Prostate gland (tissue), 2 donors: Measurements from ENCODE around the gene AQP12B. TPM values are rescaled to one million over a fixed set of nuclear protein-coding genes. Genes with fewer than 3 reads are reported as not detected.

Experiments
- DNase-seq: peaks from one replicate; pipeline ENCODE4 v3.0.0-alpha.2; 2019; ENCODE audit warnings: low spot score
- H3K27ac ChIP-seq, 2 donors: fragments of 200-600 bp; sonication (generic); 2 replicates each; pipeline ENCODE4 v1.5.1; 2017 to 2019
- H3K27me3 ChIP-seq: fragments of 200-600 bp; sonication (generic); replicated peaks from 2 replicates; pipeline ENCODE4 v1.5.1; 2019; ENCODE audit not compliant: insufficient read depth
- H3K36me3 ChIP-seq, 2 donors: fragments of 200-600 bp; sonication (generic); 1 replicate in 1 of 2; 2 replicates in 1 of 2; pipeline versions ENCODE4 v1.5.1 to v1.8.1; 2017 to 2019
- H3K4me1 ChIP-seq: fragments of 200-600 bp; sonication (generic); replicated peaks from 2 replicates; pipeline ENCODE4 v1.5.1; 2019
- H3K4me3 ChIP-seq, 2 donors: fragments of 200-600 bp; sonication (generic); 2 replicates each; pipeline ENCODE4 v1.5.1; 2017 to 2019
- H3K9me3 ChIP-seq: fragments of 200-600 bp; sonication (generic); 2 replicates; pipeline ENCODE4 v1.5.1; 2017
- POLR2A ChIP-seq: fragments of 450-650 bp; IDR thresholded peaks from one replicate; pipeline ENCODE4 v1.6.1; 2016; ENCODE audit warnings: antibody characterized with exemption, mild to moderate bottlenecking
- POLR2AphosphoS5 ChIP-seq: sonication (generic); formaldehyde crosslinking; IDR thresholded peaks from one replicate; pipeline ENCODE4 v1.6.1; 2017; ENCODE audit warnings: antibody characterized with exemption
- WGBS: methylation state at CpG from one replicate; pipeline ENCODE4 v1.1.5; 2018; 5-methylcytosine and 5-hydroxymethylcytosine counted together
- intact Hi-C: fragments of 100-400 bp; cut with DNase I; formaldehyde crosslinking; loops from one replicate; pipeline ENCODE4 v1.14.2; 2022
- total RNA-seq, 2 donors: library from RNA; depleted of rRNA; stranded (reverse); fragments of >200 nt; gene quantifications; one replicate each; pipeline ENCODE4 v1.1.0, GENCODE V29; 2016
- TF ChIP-seq, protein P1 (sequence below), 4 experiments: fragments of 200-600 bp in 2 of 4; fragments of 450-650 bp in 2 of 4; sonication (generic) in 2 of 4; IDR thresholded peaks; 1 replicate in 3 of 4; 2 replicates in 1 of 4; pipeline ENCODE4 v1.5.1; 2016 to 2019; ENCODE audit warnings: antibody characterized with exemption in 4 of 4, mild to moderate bottlenecking in 2 of 4, moderate library complexity in 2 of 4

The AQP12B gene
- total RNA-seq, 2 donors from 2014 or later, result not detected

DNA sequence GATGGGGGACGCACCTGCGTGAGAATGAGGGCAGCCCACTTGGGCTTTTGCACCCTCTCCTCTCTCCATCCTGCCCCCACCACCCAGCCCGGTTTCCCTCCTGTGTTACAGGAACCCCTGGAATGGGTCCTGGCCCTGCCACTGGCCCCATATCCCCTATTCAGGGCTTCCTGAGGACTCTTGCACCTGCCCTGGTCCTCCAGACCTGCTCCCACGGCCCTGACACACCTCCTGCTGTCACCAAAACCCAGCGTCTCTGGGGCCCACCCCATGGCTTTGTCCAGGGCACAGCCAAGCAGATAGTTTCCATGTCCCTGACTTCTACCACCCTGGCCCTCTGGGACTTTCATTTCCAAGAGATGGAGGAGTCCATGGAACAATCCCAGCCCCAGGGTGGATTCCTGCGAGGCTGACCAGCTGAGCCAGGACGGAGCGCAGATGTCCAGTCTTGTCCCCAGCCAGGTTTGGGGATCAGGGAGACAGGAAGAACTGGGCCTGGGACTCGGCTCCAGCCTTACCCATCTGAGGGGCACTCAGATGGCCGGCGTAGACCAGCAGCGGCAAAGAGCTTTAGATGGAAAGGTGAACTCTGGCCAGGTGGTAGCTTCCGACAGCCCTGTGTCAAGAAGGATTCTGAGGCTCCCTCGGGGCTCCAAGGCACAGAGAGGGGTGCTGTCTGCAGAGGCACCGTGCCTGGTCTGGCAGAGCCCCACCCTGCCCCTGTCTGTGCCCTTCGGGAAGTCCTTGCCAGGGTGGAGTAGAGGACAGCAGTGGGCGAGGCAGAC is 45.4 kb downstream of the AQP12B start:
- Histone ChIP-seq H3K36me3 (no peaks in the 10 kb centered on the region), H3K27ac (no peak overlapping the region), H3K4me1 (no peaks in the 10 kb centered on the region), H3K27me3 (no peaks in the 10 kb centered on the region), H3K9me3 (no peaks in the 10 kb centered on the region), H3K4me3 (no peak overlapping the region)
- TF ChIP-seq POLR2A (no peak), POLR2AphosphoS5 (no peak)
- TF ChIP-seq, protein P1, sequence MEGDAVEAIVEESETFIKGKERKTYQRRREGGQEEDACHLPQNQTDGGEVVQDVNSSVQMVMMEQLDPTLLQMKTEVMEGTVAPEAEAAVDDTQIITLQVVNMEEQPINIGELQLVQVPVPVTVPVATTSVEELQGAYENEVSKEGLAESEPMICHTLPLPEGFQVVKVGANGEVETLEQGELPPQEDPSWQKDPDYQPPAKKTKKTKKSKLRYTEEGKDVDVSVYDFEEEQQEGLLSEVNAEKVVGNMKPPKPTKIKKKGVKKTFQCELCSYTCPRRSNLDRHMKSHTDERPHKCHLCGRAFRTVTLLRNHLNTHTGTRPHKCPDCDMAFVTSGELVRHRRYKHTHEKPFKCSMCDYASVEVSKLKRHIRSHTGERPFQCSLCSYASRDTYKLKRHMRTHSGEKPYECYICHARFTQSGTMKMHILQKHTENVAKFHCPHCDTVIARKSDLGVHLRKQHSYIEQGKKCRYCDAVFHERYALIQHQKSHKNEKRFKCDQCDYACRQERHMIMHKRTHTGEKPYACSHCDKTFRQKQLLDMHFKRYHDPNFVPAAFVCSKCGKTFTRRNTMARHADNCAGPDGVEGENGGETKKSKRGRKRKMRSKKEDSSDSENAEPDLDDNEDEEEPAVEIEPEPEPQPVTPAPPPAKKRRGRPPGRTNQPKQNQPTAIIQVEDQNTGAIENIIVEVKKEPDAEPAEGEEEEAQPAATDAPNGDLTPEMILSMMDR (IDR thresholded peaks at IDR 0.05), result no peak
- intact Hi-C loops, result no loop called here
- 82% methylated on average over 17 of the region's 17 CpGs for WGBS
- DNase-seq, result no peak

DNA sequence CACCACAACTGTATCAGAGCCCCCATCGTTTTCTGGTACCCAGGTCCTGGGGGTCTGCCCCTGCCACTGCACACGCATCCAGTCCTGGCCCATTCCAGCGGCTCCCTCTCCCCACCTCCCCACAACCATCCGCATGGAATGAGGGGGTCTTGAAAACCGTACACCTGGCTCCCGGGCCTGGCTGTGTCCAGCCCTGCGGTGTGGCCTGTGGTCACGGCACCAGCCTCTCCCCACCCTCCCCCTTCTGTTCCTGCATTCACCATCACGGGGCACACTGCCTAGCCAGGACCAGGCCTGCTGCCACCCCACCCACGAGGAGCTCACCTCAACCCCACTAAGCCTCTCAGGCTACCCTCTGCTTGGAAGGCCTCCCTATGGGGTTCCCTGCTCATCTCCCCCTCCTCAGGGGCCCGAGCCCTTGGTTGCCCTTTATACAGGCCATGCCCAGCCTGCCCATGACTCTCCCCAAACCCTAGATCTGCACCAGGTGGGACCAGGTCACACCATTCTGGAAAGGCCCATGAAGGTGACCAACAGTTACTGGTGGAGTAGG is 46.0 kb downstream of the AQP12B start:
- DNase-seq, result no peak
- no peak overlapping the region for H3K4me3 ChIP-seq
- no peak overlapping the region for H3K27ac ChIP-seq
- WGBS, result 81% methylated on average over 11 of the region's 11 CpGs
- no peaks in the 10 kb centered on the region for H3K9me3 ChIP-seq
- TF ChIP-seq POLR2A (no peak), POLR2AphosphoS5 (no peak)
- TF ChIP-seq, protein P1 (IDR thresholded peaks at IDR 0.05), result no peak
- H3K27me3 ChIP-seq, result no peaks in the 10 kb centered on the region
- intact Hi-C loops, result no loop called here
- H3K36me3 ChIP-seq, result no peaks in the 10 kb centered on the region
- H3K4me1 ChIP-seq, result no peaks in the 10 kb centered on the region

DNA sequence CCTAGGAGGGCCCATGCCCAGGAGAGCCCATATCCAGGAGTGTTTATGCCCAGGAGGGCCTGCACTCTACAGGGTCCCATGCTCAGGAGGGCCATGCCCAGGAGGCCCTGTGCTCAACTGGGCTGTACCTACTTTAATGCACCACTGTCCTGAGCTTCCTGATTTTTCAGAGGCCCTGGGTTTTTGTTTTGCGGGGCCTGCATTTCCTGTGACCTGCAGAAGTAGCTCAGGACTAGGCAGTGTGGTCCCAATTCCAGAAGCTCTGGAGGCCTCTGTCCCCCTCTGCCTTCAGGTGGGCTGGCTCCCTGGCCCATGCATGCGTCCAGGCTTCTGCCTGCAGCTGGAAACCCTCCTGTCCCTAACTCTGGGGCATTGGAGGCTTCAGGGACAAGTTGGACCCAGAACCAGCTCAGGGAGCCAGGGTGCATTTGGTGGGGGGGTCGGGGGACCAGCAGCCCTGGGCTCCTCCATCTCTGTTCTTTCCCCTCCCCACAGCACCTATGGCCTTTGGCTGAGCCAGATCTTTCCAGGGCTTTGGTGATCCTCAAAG is 46.6 kb downstream of the AQP12B start:
- H3K9me3 ChIP-seq, result no peaks in the 10 kb centered on the region
- H3K27ac ChIP-seq, result no peak overlapping the region
- intact Hi-C loops, result no loop called here
- H3K36me3 ChIP-seq, result no peaks in the 10 kb centered on the region
- H3K4me3 ChIP-seq, result no peak overlapping the region
- no peak for TF ChIP-seq POLR2AphosphoS5
- TF ChIP-seq, protein P1 (IDR thresholded peaks at IDR 0.05), result no peak
- TF ChIP-seq POLR2A, result no peak
- no peaks in the 10 kb centered on the region for H3K4me1 ChIP-seq
- no peaks in the 10 kb centered on the region for H3K27me3 ChIP-seq
- no peak for DNase-seq
- WGBS, result 86% methylated on average over 3 of the region's 3 CpGs

DNA sequence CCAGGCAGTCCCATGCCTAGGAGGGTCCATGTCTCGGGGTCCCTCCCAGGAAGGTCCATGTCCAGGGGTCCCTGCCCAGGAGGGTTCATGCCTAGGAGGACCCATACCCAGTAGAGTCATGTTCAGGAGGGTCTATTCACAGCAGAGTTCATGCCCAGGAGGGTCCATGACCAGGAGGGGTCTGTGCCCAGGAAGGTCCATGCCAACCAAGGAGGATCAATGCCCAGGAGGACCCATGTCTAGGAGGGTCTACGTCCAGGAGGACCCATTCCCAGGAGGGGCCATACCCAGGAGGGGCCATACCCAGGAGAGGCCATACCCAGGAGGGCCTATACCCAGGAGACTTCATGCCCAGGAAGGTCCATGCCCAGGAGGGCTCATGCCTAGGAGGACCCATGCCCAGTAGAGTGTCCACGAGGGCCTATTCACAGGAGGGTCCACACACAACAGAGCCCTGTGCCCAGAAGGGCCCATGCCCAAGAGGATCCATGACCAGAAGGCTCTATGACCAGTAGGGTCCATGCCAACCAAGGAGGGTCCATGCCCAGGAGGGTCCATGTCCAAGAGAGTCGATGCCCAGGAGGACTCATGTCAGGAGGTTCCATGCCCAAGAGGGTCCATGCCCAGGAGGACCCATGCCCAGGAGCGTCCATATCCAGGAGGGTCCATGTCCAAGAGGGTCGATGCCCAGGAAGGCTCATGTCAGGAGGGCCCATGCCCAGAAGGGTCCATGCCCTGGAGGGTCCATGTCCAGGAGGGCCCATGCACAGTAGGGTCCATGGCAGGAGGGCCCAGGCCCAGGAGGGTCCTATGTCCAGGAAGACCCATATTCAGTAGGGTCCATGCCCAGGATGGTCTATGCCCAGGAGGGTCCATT is 47.3 kb downstream of the AQP12B start:
- Histone ChIP-seq H3K4me3 (no peak overlapping the region), H3K4me1 (no peaks in the 10 kb centered on the region), H3K27me3 (no peaks in the 10 kb centered on the region), H3K36me3 (no peaks in the 10 kb centered on the region), H3K9me3 (no peaks in the 10 kb centered on the region), H3K27ac (no peak overlapping the region)
- WGBS, result 82% methylated on average over 2 of the region's 6 CpGs
- TF ChIP-seq POLR2A, result no peak
- intact Hi-C loops, result no loop called here
- no peak for DNase-seq

DNA sequence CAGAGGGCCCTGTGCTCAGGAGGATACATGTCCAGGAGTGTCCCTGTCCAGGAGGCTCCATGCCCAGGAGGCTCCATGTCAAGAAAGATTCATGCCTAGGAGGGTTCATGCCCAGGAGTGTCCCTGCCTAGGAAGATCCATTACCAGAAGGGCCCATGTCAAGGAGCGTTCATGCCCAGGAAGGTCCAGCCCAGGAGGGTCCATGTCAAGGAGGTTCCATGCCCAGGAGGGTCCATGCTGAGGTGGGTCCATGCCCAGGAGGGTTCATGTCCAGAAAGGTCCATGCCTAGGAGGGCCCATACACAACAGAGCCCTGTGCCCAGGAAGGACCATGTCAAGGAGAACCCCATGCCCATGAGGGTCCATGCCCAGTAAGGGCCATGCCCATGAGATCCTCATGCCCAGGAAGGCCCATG is 50.4 kb downstream of the AQP12B start:
- WGBS, result 100% methylated on average over 1 of the region's 1 CpG
- Histone ChIP-seq H3K4me3 (no peak overlapping the region), H3K27me3 (no peaks in the 10 kb centered on the region), H3K36me3 (no peaks in the 10 kb centered on the region), H3K27ac (no peak overlapping the region), H3K4me1 (no peaks in the 10 kb centered on the region), H3K9me3 (no peaks in the 10 kb centered on the region)
- intact Hi-C loops, result no loop called here
- TF ChIP-seq, protein P1 (IDR thresholded peaks at IDR 0.05), result no peak
- TF ChIP-seq POLR2AphosphoS5 (no peak), POLR2A (no peak)
- DNase-seq, result no peak
